GM12878 (cell line): ENCODE data around the gene IFI27L2. TPM values are rescaled to one million over a fixed set of nuclear protein-coding genes. Genes with fewer than 3 reads are reported as not detected.
A peak's percentile ranks its signal among the peaks of the same experiment; 100 is the strongest.

ENCODE experiments used
- ATAC-seq: fragments of 200-7000 bp; cut with Tn5 transposase; 3 replicates; pipeline ENCODE4 v1.9.1; 2020; ENCODE audit warnings: mild to moderate bottlenecking, moderate library complexity
- BruUV-seq: library from RNA; stranded (reverse); fragments of 400-500 nt; replicated peaks from 2 replicates; lab custom pipeline; 2021; lab: Mats Ljungman, UMichigan
- CTCF ChIA-PET: fragments of 300-600 bp; sonication (Branson Sonifier 250); formaldehyde crosslinking; extraction: SDS; loops from one replicate; lab custom pipeline; 2021; ENCODE audit warnings: inconsistent platforms; lab: Yijun Ruan, JAX
- POLR2A ChIA-PET: fragments of 350-600 bp; formaldehyde crosslinking; extraction: SDS; loops from one replicate; lab custom pipeline; 2021; ENCODE audit warnings: inconsistent platforms; lab: Charles Lee
- RAD21 ChIA-PET: fragments of 300-600 bp; sonication (Branson Sonifier 250); formaldehyde crosslinking; loops from one replicate; lab custom pipeline; 2023; ENCODE audit warnings: antibody characterized with exemption; ENCODE audit not compliant: unreplicated experiment; lab: Charles Lee
- SMC1A ChIA-PET: fragments of 300-600 bp; sonication (Branson Sonifier 250); formaldehyde crosslinking; loops from one replicate; lab custom pipeline; 2023; ENCODE audit not compliant: unreplicated experiment, uncharacterized antibody; lab: Charles Lee
- DNase-seq: peaks from one replicate; pipeline ENCODE4 v3.0.0-alpha.2; 2011; ENCODE audit warnings: low read depth, low spot score
- FAIRE-seq: peaks from 3 replicates; lab custom pipeline; 2011; peaks lifted over from hg19 to GRCh38; lab: Jason Lieb, UNC
- H2AFZ ChIP-seq: 2 replicates; pipeline ENCODE4 v1.6.0; 2011; ENCODE audit warnings: low read depth, low read length, control low read depth; ENCODE audit not compliant: control insufficient read depth
- H3K27ac ChIP-seq: 2 replicates; pipeline ENCODE4 v1.5.1; 2011; ENCODE audit warnings: control low read depth; ENCODE audit not compliant: control insufficient read depth, insufficient read depth
- H3K27me3 ChIP-seq, 2 experiments: replicated peaks in 1 of 2; 2 replicates each; pipeline versions ENCODE4 v1.6.0 to v1.6.1; 2011; ENCODE audit warnings: low read length in 1 of 2; ENCODE audit not compliant: control insufficient read depth in 2 of 2, insufficient read depth in 2 of 2
- H3K36me3 ChIP-seq, 2 experiments: 2 replicates each; pipeline ENCODE4 v1.5.1; 2011; ENCODE audit warnings: low read length in 1 of 2; ENCODE audit not compliant: control insufficient read depth in 2 of 2, insufficient read depth in 2 of 2
- H3K4me1 ChIP-seq: 2 replicates; pipeline ENCODE4 v1.6.1; 2011; ENCODE audit warnings: mild to moderate bottlenecking, low read length, moderate library complexity, mixed read lengths; ENCODE audit not compliant: control insufficient read depth, insufficient read depth
- H3K4me2 ChIP-seq: 2 replicates; pipeline ENCODE4 v1.6.0; 2011; ENCODE audit warnings: control low read depth; ENCODE audit not compliant: control insufficient read depth, insufficient read depth
- H3K4me3 ChIP-seq: fragments of 200-600 bp; sonication (generic); 2 replicates; pipeline ENCODE4 v1.5.1; 2016
- H3K79me2 ChIP-seq: 2 replicates; pipeline ENCODE4 v1.6.0; 2011; ENCODE audit warnings: low read length; ENCODE audit not compliant: control insufficient read depth, insufficient read depth
- H3K9ac ChIP-seq: 2 replicates; pipeline ENCODE4 v1.8.0; 2011; ENCODE audit warnings: low read length, control low read depth, mixed read lengths; ENCODE audit not compliant: control insufficient read depth, insufficient read depth
- H3K9me3 ChIP-seq: replicated peaks from 3 replicates; pipeline ENCODE4 v1.5.1; 2011; ENCODE audit warnings: mild to moderate bottlenecking, low read length; ENCODE audit not compliant: control insufficient read depth, insufficient read depth
- H4K20me1 ChIP-seq: 2 replicates; pipeline ENCODE4 v1.6.0; 2011; ENCODE audit not compliant: control insufficient read depth, insufficient read depth
- BMI1 ChIP-seq: fragments of 450-650 bp; IDR thresholded peaks from 2 replicates; pipeline ENCODE4 v1.6.1; 2016; ENCODE audit warnings: mild to moderate bottlenecking, moderate library complexity, borderline replicate concordance
- EZH2 ChIP-seq: IDR thresholded peaks from 2 replicates; pipeline ENCODE4 v1.6.1; 2012; ENCODE audit warnings: low read depth, mild to moderate bottlenecking, control low read depth, inconsistent platforms, low read length, borderline replicate concordance; ENCODE audit not compliant: control insufficient read depth
- GABPA ChIP-seq: IDR thresholded peaks from 2 replicates; pipeline ENCODE4 v1.6.1; 2014; ENCODE audit warnings: antibody characterized with exemption, low read depth, mild to moderate bottlenecking, inconsistent platforms
- KDM1A ChIP-seq: fragments of 200-600 bp; sonication (generic); IDR thresholded peaks from 2 replicates; pipeline ENCODE4 v1.6.1; 2016; ENCODE audit warnings: borderline replicate concordance
- MTA3 ChIP-seq: IDR thresholded peaks from 2 replicates; pipeline ENCODE4 v1.6.1; 2012; ENCODE audit warnings: low read length, inconsistent platforms, borderline replicate concordance
- MXI1 ChIP-seq: fragments of 150-350 bp; IDR thresholded peaks from 2 replicates; pipeline ENCODE4 v1.6.1; 2011; ENCODE audit warnings: low read depth, mild to moderate bottlenecking, inconsistent platforms, low read length, improper control_type of control experiment
- MYC ChIP-seq: IDR thresholded peaks from 2 replicates; pipeline ENCODE4 v1.6.1; 2011; ENCODE audit warnings: mild to moderate bottlenecking, low read length, moderate library complexity, inconsistent platforms; ENCODE audit not compliant: insufficient read depth, insufficient replicate concordance, insufficient read length, severe bottlenecking
- POLR2A ChIP-seq: IDR thresholded peaks from 2 replicates; pipeline ENCODE4 v1.6.1; 2011; ENCODE audit warnings: low read depth, mild to moderate bottlenecking, low read length
- STAT1 ChIP-seq: fragments of 450-650 bp; conservative IDR thresholded peaks from 2 replicates; pipeline ENCODE4 v1.6.1; 2014; ENCODE audit warnings: antibody characterized with exemption, mild to moderate bottlenecking
- SUZ12 ChIP-seq: fragments of 200-600 bp; sonication (generic); IDR thresholded peaks from one replicate; pipeline ENCODE4 v1.6.1; 2018; ENCODE audit warnings: antibody characterized with exemption, mild to moderate bottlenecking; ENCODE audit not compliant: unreplicated experiment
- ZNF622 ChIP-seq: fragments of 450-650 bp; IDR thresholded peaks from 2 replicates; pipeline ENCODE4 v1.6.1; 2017; ENCODE audit warnings: mild to moderate bottlenecking, inconsistent platforms
- WGBS: methylation state at CpG from one replicate; pipeline ENCODE4 v1.1.6; 2016; ENCODE audit warnings: low lambda C conversion rate; ENCODE audit not compliant: insufficient replicate concordance, insufficient coverage; ENCODE audit errors: missing lambda C conversion rate; 5-methylcytosine and 5-hydroxymethylcytosine counted together
- in situ Hi-C: fragments of 300-500 bp; cut with MboI; formaldehyde crosslinking; loops from 9 replicates; pipeline ENCODE4 v1.14.3; 2018; ENCODE audit warnings: mixed read lengths
- intact Hi-C: fragments of 100-400 bp; cut with micrococcal nuclease; formaldehyde crosslinking; loops from one replicate; pipeline ENCODE4 v1.14.2; 2022; ENCODE audit not compliant: unreplicated experiment
- polyA plus RNA-seq, 11 experiments: library from polyadenylated mRNA; depleted of rRNA in 4 of 11; unstranded in 6 of 11; stranded (reverse) in 5 of 11; fragments of >200 nt; fragmentation: Nextera tagmentation in 4 of 11; fragmentation: Illumina TruSeq in 1 of 11; extraction: Ambion mirVana in 4 of 11; extraction: Trizol in 1 of 11; gene quantifications; 1 replicate in 1 of 11; 2 replicates in 10 of 11; pipeline versions ENCODE4 v1.2.1 to v1.2.3, GENCODE V29; 2011 to 2016; ENCODE audit warnings: inconsistent platforms in 2 of 11, missing spikeins in 2 of 11, low read depth in 1 of 11
- total RNA-seq, 4 experiments: library from RNA; depleted of rRNA in 3 of 4; stranded (reverse); fragments of >200 nt in 3 of 4; fragmentation: Illumina TruSeq in 1 of 4; extraction: Trizol in 1 of 4; gene quantifications; 2 replicates each; pipeline versions ENCODE4 v1.2.1 to v1.2.3, GENCODE V29; 2013 to 2021
- TF ChIP-seq, protein P1 (sequence below): IDR thresholded peaks from 2 replicates; pipeline ENCODE4 v1.6.1; 2012; ENCODE audit warnings: mild to moderate bottlenecking, low read depth, low read length

The IFI27L2 gene
- total and polyA plus RNA-seq, 10 of the 15 experiments (the other 5 are each of a cell fraction or from before 2014, with no cell fraction given): 26.6 to 134 (median 60.3) TPM

DNA sequence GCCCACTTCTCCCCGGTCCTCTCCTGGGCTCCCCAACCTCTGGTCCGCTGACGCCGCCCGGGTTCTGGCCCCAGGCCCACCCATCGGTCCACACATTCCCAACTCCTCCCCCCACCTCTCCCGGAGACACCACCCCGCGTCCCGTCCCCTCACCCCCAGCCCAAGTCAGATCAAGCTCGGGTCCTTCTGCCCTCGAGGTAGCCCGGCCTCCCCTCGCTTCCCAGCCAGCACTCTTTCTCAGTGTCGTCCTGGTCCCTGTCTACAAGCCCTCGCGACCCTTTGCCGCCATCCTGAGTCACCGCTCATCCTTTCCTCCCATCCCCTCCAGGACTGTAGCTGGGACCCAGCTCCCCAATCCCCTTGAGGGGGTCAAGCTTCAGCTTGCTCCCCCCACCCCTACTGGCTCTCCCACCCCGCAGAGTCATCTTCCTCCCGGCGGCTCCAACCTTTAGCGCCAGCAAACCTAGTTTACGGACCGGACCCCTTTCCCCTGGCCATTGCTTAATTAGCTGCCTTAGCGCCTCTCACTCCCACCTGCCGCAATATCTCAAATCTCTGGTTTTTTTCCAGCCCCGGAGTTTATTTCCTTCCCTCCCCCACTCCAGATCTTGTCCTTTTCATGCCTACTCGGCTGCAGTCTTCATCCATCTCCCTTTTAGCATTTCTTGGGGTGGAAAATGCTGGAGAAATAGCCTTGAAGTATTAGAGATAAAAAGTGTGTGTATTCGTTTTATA is 45.8 kb upstream of the IFI27L2 start:
- no peaks in the 10 kb centered on the region for H3K36me3 ChIP-seq
- ATAC-seq (no peak), DNase-seq (no peak), FAIRE-seq (no peak)
- H4K20me1 ChIP-seq: no peaks in the 10 kb centered on the region
- H2AFZ ChIP-seq: no peak overlapping the region
- H3K4me1 ChIP-seq: no peaks in the 10 kb centered on the region; the same call in 1 of the 2 replicates
- H3K27ac ChIP-seq: no peak overlapping the region
- POLR2A ChIA-PET: no interaction called here
- intact Hi-C loops: no loop called here
- RAD21 ChIA-PET: interaction anchor here (0.7 kb wide), 1 partner anchor 44 kb away, joined by 3 read pairs; no protein-coding TSS in a partner anchor
- CTCF ChIA-PET: no interaction called here
- H3K4me3 ChIP-seq: no peak overlapping the region
- H3K79me2 ChIP-seq: no peaks in the 10 kb centered on the region
- TF ChIP-seq KDM1A: no peak
- 0 out of 2 replicates have a peak, but pooled peaks have one; percentile 18 for TF ChIP-seq EZH2
- peak; percentile 75 for TF ChIP-seq SUZ12
- peaks cover 0 to 25% of the 10 kb centered on the region in 2 experiments; a peak in 2 of 4 replicates for H3K27me3 ChIP-seq
- no peak overlapping the region for H3K9ac ChIP-seq
- in situ Hi-C loops: no loop called here
- BruUV-seq: no TSS peak
- H3K4me2 ChIP-seq: no peak overlapping the region
- no peaks in the 10 kb centered on the region; the same call in 2 of the 3 replicates for H3K9me3 ChIP-seq
- 2% methylated on average over 22 of the region's 30 CpGs for WGBS
- SMC1A ChIA-PET: interaction anchor here (0.7 to 0.9 kb wide), 2 partner anchors 38 to 42 kb away, joined by 3 to 4 read pairs; no protein-coding TSS in a partner anchor

DNA sequence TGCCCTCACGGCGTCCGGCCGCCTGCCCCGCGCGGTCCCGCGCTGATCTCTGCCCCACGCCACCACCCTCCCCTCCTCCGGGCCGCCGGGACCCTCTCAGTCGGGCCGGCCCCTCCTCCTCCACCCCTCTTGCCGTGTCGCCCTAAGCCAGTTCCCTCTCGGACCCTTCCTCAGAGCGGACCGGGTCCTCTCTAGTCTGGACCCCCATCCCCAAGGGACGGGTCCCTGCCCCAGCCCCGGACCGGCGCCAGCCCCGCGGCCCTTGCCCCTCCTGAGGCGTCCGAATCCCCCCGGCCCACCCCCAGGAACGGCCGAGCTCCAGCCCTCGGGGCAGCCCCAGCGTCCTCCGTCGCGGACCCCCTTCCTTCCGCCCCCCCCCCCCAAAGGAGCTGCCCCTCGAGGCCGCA is 45.2 kb upstream of the IFI27L2 start:
- no peaks in the 10 kb centered on the region for H3K36me3 ChIP-seq
- H3K4me2 ChIP-seq: peak overlapping the region; percentile 59
- POLR2A ChIA-PET: no interaction called here
- H3K9me3 ChIP-seq: no peaks in the 10 kb centered on the region; the same call in 2 of the 3 replicates
- SMC1A ChIA-PET: no interaction called here
- peak overlapping the region; percentile 69 for H2AFZ ChIP-seq
- TF ChIP-seq GABPA: no peak
- no peak for TF ChIP-seq ZNF622
- TF ChIP-seq MXI1: no peak
- TF ChIP-seq MYC: no peak
- TF ChIP-seq STAT1: no peak
- no peak for TF ChIP-seq BMI1
- TF ChIP-seq, protein P1, sequence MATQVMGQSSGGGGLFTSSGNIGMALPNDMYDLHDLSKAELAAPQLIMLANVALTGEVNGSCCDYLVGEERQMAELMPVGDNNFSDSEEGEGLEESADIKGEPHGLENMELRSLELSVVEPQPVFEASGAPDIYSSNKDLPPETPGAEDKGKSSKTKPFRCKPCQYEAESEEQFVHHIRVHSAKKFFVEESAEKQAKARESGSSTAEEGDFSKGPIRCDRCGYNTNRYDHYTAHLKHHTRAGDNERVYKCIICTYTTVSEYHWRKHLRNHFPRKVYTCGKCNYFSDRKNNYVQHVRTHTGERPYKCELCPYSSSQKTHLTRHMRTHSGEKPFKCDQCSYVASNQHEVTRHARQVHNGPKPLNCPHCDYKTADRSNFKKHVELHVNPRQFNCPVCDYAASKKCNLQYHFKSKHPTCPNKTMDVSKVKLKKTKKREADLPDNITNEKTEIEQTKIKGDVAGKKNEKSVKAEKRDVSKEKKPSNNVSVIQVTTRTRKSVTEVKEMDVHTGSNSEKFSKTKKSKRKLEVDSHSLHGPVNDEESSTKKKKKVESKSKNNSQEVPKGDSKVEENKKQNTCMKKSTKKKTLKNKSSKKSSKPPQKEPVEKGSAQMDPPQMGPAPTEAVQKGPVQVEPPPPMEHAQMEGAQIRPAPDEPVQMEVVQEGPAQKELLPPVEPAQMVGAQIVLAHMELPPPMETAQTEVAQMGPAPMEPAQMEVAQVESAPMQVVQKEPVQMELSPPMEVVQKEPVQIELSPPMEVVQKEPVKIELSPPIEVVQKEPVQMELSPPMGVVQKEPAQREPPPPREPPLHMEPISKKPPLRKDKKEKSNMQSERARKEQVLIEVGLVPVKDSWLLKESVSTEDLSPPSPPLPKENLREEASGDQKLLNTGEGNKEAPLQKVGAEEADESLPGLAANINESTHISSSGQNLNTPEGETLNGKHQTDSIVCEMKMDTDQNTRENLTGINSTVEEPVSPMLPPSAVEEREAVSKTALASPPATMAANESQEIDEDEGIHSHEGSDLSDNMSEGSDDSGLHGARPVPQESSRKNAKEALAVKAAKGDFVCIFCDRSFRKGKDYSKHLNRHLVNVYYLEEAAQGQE: no peak
- no peak for TF ChIP-seq MTA3
- TF ChIP-seq POLR2A: no peak
- H3K27ac ChIP-seq: no peak overlapping the region
- no peak for FAIRE-seq
- H3K4me3 ChIP-seq: peak overlapping the region; percentile 40; the same call in 1 of the 2 replicates
- RAD21 ChIA-PET: interaction anchor here (0.7 kb wide), 1 partner anchor 44 kb away, joined by 3 read pairs; no protein-coding TSS in a partner anchor
- intact Hi-C loops (no loop called here), in situ Hi-C loops (no loop called here)
- no peak for DNase-seq
- no peaks in the 10 kb centered on the region for H3K79me2 ChIP-seq
- no peaks in the 10 kb centered on the region for H4K20me1 ChIP-seq
- BruUV-seq: no TSS peak
- CTCF ChIA-PET: interaction anchor here (0.9 kb wide), 1 partner anchor 42 kb away, joined by 4 read pairs; no protein-coding TSS in a partner anchor
- H3K4me1 ChIP-seq: no peaks in the 10 kb centered on the region; the same call in 1 of the 2 replicates
- peaks cover 0 to 25% of the 10 kb centered on the region in 2 experiments; a peak in 2 of 4 replicates for H3K27me3 ChIP-seq
- no peak overlapping the region for H3K9ac ChIP-seq
- no peak for ATAC-seq
- 16% methylated on average over 12 of the region's 39 CpGs for WGBS
